AG08396 (cell line): ENCODE data around the gene CCDC102A.

Experiments
- DNase-seq: peaks from one replicate; pipeline ENCODE4 v3.0.0; 2012; ENCODE audit warnings: low spot score, mixed read lengths

The CCDC102A gene

GRCh38 chr16:57537194-57537505 is 779 bp upstream of the CCDC102A start:
- no peak for DNase-seq

DNA sequence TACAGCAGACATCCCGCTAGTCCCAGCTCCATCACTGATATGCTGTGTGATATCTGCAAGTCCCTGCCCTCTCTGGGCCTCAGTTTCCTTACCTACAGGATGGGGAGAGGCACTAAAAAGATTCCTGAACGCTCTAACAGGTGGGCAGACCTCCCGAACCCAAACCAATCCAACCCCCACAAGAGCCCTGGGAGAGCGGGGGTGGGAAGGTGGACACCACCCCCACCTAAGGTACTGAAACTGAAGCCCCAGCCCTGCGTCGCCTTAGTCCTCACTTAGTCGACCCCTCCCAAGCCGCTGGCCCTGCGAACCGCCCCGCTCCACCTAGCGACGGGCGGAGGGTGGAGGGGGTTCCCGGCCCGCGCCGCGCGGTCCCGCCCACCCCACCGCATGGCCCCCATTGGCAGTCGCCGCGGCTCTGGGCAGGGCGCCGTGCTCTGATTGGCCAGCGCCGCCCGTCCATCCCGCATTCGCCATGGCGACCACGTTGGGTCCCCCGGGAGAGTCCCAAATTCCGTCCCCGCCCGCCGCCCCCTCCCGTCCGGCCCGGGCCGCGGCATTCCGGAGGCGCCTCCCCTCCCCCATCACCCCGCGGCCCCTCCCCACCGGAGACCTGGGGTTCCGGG is 578 bp downstream of the CCDC102A start:
- peak; percentile 100 for DNase-seq

DNA sequence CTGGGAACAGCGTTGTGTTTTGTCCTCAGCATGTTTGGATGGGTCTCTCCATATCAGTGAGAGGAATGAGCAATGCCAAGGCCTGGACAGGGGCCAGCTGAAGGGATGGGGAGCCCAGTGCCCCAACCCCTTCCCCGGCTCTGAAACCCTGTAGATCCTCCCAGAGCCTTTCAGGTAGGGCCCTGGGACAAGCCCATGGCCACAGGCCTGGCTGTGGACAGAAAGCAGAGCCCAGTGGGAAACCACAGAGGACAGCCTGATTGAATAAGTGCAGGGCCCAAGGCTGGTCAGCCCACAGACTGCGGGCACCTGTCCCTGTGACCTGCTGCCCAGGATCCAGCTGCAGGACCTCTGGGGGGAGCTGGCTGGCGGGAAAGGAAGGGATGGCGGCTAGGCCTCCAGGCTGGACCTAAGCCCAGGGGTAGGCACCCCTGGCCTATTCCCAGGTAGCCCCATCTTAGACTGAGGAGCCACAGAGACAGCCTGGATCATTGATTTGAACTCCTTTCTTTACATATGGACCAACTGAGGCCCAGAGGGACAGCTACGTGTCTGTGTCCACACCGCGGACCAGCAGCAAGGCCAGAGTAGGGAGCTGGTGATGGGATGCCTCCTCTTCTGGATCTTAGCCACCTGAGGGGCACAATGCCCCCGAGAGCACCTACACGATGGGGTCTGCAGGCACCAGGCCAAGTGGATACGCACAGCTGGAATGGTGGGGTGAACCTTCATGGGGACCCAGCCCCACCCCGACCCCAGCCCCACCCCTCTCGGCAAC is 1.3 kb downstream of the CCDC102A start:
- DNase-seq, result peak; percentile 21

DNA sequence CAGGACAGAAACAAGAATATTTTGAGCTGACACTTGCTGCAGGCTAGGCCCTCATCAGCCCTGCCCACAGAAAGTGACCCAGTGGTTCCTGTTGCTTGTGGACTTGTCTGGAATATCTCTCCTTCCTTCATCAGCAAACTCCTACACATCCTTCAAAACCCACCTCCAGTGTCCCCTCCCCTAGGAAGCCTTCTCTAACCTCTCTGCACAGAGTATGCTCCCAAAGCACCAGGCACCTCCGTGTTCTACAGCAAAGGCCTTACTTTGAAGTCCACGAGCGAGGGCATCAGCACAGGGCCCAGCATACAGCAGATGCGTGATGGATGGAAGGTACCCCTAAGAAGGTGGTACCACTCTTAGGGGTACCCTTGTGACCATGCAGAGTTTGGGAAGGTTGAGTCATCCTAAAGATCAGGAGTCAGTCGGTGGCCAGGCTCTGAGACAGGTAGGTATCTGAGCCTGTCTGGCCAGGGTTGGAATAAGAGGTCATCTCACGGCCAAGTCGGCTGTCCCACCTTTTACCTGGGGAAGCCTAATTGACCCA is 2.0 kb downstream of the CCDC102A start:
- no peak for DNase-seq

DNA sequence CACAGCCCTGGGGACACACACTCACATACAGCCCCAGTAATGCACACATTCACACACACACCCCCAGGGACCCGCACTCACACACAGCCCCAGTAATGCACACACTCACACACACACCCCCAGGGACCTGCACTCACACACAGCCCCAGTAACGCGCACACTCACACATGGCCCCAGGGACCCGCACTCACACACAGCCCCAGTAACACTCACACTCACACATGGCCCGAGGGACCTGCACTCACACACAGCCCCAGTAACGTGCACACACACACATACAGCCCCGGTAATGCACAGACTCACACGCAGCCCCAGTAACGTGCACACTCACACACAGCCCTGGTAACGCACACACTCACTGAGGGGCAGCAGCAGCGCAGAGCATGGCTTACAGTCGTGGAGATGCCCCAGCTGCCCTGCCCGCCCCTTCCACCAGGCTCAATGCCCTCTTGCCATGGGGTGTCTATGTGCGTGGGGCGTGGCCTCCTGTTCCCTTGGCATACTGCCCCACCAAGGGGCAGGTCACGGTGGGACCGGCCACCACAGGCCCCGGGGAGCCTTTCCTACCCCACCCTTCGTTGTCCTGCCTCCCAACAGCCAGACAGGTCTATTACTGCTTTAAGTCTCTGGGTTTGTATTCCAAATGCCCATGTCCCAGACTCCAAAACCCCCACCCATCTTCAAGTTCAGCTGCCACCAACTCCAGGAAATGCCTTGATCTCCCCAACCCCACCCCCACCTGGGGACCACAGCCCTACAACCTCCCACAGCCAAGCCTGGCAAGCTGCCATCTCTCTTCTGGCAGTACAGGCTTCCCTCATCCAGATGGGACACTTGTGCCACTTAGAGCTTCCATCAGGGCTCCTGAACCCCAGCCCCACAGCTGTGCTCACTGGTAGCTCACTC is 2.7 kb downstream of the CCDC102A start:
- peak; percentile 17 for DNase-seq

DNA sequence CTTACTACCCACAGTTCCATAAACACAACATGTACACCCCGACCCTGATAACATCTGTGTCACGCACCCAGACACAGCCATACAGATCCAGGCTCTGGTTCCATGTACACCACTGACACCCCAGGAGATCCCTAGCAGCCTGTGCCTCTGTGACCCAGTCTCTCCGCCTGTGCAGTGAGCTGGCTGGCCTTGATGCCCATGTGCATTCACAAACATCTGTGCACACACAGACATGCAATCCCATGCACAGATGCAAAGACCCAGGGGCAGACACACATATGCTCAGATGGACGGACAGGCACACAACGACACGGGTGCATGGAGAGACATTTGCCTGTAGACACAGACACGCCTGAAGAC is 4.1 kb downstream of the CCDC102A start:
- peak; percentile 9 for DNase-seq

DNA sequence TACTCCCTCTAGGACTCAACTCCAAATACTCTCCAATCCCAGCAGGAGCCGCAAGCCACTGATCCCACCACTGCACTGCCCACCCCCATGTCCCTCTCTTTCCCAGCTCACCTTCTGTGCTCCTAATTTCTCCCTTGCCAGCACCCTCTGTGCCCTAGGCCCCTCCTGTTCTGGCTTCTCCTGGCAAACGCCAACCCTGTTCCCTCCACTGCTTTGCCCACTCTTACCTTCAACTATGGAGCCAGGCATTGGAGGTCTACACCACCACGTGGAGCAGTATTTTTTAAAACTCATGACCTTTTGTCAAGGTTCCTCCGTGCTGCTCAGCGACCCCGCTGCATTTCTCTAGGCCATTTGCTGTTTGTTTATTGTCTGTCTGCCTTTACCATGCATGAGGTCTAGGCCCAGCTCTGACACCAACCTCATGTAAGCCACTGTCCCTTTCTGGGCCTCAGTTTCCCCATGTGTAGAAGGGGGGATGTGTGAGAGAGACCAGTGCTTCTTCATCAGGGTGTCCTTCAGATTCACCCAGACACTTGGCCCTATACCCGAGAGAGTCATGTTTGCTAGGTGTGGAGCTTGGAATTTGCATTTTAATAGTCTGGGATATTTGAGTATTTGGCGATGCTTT is 4.6 kb downstream of the CCDC102A start:
- DNase-seq, result no peak

GRCh38 chr16:57531253-57531575 is 5.2 kb downstream of the CCDC102A start:
- peak; percentile 2 for DNase-seq

GRCh38 chr16:57530522-57531252 is 5.7 kb downstream of the CCDC102A start:
- DNase-seq, result peak; percentile 3

DNA sequence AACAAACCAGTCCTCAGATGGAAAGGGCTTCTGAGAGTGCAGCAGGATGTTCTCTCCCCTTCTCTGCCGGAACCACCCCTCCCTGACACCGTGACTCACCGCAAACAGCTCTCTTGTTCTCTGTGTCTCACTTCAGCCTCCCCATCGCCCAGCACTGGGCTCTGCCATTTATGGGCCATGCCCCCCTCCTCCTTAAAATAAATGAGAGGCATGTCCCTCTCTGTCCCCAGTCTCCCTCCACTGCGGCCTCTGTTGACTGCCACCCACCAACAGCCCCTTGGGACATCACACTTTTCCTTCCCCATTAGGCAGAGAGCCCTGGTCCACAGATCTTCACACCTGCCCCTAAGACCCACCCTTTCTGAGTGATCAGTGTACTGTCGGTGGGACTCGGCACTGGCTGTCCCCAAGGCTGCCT is 6.3 kb downstream of the CCDC102A start:
- DNase-seq, result peak; percentile 81

- DNase-seq, result peak; percentile 8
Measured at GRCh38 chr16:57529391-57530103, 6.8 kb downstream of the CCDC102A start.

- no peak for DNase-seq
Measured at GRCh38 chr16:57528499-57529390, 7.6 kb downstream of the CCDC102A start.

GRCh38 chr16:57527610-57528360 is 8.6 kb downstream of the CCDC102A start:
- DNase-seq, result no peak

- DNase-seq, result no peak
Measured at GRCh38 chr16:57527027-57527426, 9.3 kb downstream of the CCDC102A start.

- DNase-seq, result no peak
Measured at GRCh38 chr16:57526498-57526897, 9.9 kb downstream of the CCDC102A start.

DNA sequence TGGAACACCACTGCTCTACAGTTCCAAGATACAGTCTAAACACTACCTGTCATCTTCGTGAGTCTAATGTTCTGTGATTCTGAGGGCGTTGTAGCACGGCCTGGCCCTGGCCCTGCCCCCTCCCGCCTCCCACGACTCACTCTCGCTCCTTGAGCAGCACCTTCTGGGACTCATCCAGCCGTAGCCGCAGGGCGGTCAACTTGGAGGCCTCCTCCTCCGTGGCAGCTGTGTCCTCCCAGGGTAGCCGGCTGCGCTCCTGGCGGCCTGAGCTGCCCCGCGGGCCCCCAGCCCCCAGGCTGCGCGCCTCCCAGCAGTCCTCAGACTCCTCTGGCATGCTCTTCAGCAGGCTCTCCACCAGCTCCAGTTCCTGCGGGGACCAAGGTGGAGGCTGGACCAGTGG is 10.6 kb downstream of the CCDC102A start:
- no peak for DNase-seq

GRCh38 chr16:57522960-57523359 is 13.4 kb downstream of the CCDC102A start:
- DNase-seq, result no peak

DNA sequence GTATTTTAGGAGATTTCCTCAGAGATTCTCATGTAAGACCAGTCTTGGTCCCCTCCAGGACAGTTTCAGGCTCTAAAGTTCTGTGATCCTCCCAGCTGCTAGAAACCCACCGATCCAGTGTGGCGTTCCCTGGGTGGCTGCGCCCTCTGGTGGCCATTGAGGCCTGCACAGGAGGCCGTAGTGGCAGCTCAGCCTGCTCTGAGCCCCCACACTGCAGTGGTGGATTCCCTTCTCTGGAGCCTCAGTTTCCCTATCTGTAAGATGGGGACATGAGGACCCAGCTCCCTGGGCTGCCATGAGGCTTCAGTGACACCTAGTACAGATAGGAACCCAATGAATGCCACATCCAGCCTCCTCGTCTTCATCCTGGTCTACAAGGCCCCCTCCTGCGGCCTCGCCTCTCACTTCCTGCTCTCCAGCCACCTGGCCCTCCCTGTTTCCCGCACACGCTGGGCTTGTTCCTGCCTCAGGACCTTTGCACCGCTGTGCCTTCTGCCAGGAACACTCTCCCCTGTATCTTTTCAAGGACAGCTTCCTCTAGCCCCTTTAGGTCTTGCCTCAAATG is 16.5 kb downstream of the CCDC102A start:
- DNase-seq, result peak; percentile 92

DNA sequence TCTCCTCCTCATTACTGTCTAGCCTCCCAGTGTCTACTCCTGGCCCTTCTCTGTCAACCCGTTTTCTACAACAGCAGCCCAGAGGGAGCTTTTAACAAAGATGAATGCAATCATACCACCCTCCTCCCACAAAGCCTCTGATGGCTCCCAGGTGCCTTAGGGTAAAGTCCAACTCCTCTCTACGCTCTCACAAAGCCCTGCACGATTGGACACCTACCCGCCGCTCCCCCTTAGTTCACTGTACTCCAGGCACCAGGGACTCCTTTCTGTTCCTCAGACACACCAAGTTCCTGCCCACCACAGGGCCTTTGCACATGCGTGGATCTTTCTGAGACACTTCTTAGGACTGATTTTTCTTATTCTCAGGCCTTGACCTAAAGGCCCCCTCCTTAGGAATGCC is 17.4 kb downstream of the CCDC102A start:
- no peak for DNase-seq
